GM19035 (cell line): Measurements from ENCODE around the gene HOXD10.
A peak's percentile ranks its signal among the peaks of the same experiment; 100 is the strongest.

Experiments
- ATAC-seq: cut with Tn5 transposase; IDR thresholded peaks from one replicate; pipeline ENCODE4 v1.9.1; 2021; ENCODE audit not compliant: unreplicated experiment

HOXD10 gene

DNA sequence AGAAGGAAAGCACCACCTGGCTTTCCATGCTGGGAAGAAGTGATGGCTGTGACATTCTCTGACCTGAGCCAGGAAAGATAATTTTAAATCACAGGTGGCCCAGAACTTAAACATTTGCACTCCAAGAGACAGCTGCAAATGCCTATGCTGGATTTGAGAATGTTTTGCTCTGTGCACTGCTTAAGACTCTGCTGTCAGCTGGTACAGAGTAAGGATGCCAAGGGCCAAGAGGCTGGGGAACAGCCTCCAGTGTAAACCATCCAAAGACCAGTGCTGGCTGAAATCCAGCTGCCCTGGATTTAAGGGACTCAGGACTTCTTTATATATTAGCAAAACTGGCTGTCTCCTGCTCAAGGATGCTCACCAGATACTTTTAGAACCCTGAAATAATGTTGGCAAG is 16.8 kb downstream of the HOXD10 start:
- no peak for ATAC-seq

DNA sequence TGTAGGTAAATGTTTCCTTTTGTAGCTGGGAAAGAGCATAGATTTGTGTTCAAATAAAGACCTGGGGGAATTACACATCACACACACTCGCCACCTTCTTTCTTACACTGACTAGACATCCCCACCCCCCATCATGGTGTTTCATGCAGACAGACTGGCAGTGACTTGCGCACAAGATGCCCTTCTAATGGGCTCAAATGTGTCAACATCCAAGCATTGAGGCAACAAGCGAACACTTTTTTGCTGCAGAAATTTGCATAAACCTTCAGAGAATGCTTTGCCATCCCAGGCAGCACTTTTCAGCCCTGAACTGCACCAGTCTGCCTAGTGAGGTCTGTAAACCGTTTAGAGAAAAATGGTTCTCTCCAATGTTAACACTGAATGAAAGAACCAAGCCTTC is 17.5 kb downstream of the HOXD10 start:
- ATAC-seq = no peak

DNA sequence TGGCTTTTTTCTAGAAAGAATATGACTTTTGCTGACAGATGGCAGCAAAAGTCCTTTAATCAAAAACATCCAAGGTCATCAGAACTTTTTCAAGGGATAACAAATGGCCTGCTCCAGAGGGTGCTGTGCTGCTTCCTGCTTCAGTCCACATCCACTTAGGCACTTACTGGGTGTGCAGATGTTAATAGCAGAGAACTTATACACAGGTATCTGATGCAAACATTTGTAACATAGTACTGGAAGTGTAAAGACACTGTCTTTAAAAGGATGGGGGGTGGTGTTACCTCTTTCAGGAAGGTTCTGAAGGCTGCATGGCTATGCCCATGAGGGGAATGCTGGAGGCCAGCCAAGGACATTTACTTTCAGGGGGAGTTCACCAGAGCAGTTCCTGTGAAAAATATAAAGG is 18.5 kb downstream of the HOXD10 start:
- ATAC-seq = no peak

DNA sequence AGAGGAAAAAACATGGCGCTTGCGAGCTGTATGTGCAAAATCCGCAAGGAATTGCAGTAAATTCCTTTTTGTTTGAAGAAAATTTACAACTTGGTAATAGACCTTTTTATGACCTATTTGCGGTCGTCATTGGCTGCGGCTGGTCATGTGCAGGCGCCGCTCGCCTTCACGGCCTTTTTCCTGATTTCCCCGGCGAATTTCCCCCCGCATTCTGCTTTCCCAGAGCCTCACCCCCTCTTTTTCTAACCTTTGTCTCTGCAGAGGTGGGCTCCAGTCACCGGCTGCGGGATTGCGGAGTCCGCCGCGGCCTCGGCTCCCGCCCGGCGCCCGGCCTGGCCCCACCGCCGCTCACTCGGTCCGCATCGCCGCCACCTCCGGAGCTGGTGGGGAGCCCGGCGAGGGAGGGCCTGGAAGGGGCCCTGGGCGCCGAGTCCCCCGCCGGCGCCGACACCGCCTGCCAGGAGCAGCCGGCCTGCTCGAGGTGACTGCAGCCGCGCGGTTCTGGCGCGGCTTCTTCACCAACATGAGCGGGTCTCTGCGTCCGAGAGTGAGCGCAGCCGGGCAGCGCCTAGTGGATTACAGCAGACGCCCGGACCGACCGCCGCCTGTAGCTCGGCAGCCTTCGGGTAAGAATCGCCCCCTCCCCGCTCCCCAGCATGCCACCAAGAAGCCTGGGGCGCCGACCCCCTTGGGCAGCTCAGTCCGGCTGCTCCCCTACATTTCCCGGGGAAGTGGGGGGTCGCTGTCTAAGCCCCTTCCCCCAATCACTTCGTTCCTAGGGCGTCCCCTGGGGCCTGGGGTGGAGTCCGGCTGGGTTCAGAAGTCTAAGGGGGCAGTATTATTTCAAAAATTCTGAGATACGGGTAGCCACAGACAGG is 20.0 kb downstream of the HOXD10 start:
- ATAC-seq = no peak

DNA sequence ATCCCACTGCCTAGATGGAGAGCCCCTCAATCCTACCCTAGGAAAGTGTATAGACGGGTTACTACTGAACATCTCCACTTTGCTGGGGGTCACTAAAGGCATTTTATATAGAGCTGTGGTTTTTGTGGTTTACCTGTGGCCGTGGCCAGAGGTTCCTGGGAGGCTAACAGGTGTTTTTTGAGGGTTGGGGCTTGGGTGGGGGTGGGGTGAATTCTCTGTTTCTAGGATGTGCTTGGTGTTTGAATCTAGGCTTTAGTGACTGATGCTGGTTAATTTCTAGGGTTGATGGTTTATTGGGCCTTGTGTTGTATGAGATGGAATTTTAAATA is 20.6 kb downstream of the HOXD10 start:
- ATAC-seq = no peak

DNA sequence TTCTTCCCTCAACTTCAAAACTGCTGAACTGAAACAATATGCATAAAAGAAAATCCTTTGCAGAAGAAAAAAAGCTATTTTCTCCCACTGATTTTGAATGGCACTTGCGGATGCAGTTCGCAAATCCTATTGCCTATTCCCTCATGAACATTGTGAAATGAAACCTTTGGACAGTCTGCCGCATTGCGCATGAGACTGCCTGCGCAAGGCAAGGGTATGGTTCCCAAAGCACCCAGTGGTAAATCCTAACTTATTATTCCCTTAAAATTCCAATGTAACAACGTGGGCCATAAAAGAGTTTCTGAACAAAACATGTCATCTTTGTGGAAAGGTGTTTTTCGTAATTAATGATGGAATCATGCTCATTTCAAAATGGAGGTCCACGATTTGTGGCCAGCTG is 21.3 kb downstream of the HOXD10 start:
- no peak for ATAC-seq

DNA sequence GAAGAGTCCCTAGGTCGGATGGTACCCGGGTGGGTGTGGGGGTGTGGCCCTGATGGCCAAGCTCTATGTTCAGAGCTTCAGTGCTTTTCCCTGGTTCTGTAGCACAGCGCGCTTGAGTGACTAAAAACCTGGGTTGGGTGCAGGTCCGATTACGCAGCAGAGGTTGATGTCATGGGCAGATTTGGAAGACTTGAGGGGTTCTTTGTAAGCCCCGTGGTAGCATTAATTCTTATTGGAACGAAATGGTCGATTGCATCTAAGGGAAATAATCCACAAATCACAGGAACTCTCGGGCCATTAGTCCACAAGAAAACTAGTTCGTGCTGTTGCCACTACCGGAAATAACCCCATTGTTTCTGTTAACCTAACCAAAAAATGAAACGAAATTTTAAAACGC is 21.9 kb downstream of the HOXD10 start:
- ATAC-seq = no peak

DNA sequence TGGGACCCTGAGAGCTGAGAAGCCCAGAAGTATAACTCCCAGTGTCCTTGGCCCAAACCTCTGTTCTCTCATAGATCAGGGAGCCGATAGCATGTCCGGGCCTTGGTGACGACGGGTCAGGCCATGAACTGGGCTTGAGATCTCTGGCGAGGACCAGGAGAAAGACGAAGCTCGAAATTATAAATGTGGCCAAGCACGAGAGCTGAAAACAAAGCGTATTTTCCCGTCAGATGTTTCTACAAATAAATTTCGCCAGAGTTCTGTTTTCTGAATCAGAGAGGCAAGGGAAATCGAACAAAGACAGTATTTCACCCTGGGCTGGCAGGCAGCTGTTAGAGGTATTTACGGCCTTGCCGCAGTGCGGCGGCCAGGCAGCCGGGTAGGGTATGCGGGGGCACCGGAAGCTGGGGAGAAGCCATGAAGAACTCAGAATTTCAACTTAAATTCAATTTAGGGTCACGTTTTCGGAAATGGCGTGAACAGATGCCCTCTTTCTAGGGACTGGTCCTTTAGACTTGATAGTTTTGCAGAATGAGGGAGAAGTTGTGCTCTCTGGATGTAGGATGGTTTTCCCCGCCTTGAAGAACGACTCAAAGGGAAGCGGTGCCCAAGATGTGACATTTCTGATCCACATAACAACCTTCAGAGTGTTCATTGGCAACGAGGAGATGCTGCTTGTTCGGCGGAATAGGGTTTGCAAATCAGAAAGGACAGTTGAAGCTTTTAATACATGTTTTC is 22.5 kb downstream of the HOXD10 start:
- no peak for ATAC-seq

DNA sequence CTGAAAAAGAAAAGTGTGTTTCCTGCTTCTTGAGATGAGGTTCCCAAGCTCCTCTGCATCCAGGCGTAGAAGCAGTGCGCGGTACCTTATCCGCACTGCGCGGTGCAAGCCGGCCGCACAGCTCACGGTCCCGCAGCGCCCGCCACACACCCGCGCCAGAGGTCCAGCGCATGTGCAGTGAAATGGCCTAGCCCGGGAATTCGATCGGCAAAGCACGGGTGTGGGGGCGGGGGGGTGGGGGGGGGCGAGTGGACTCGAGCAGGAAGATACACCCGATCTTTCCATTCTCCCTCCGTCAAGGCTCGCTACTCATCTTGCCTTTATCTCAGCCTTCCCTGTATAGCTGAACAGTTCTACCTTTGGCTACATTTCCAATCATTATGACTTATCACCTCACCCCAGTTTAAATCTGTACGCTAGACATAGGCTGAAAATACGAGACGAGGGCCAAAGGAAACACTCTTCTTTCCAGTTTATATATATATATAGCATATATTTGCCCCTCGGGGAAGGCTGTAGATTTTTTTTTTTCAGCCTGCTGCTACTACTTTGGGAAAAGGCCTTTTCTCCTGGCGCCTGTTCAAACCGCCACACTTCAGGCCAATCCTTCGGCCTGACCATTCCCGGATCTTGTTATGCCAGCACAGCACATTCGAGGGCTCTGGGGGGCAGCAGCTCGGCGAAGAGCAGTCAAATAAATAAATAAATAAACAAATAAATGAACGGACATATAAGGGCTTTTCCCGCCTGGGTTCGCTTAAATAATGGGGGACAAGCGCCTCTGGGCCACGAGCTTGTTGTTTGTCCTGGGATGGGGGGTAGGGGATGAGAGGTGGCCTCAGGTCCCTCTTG is 23.3 kb downstream of the HOXD10 start:
- no peak for ATAC-seq

DNA sequence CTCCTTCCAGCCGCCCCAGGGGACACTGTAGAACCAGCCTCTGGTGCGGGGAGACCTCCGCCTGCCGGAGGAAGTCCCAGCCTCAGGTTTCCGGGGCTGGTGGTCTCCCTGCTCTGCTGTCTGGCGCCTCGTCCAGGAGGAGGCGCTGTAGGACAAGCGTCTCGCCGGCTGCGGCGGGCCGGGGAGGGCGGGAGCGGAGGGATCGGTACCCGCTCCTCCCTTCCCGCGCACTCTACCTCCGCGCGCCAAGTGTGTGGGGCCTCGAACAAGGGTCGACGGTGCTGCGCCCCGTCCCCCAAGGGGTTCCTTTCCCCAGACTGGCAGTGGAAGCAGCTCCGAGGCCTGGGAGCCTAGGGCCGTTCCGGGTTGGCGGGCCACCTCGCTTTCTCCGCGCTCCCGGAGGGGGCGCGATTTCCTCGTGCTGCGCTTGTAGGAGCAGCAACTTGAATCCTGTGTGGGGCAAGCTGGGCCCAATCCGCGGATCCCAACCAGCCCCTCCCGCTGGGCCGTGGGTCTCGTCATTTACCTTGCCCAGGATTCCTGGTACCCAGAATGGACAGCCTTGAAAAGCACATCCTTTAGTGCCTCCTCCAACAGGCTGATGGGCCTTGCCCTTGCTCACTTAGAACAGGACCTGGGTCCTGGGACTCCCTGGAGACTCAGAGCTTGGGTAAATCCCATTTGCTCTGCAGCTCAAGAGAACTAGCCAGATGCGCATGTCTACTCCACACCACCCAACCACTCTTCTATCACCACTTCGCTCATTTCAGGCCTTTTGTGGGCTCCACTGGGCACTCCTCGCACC is 24.1 kb downstream of the HOXD10 start:
- ATAC-seq = peak; percentile 90

DNA sequence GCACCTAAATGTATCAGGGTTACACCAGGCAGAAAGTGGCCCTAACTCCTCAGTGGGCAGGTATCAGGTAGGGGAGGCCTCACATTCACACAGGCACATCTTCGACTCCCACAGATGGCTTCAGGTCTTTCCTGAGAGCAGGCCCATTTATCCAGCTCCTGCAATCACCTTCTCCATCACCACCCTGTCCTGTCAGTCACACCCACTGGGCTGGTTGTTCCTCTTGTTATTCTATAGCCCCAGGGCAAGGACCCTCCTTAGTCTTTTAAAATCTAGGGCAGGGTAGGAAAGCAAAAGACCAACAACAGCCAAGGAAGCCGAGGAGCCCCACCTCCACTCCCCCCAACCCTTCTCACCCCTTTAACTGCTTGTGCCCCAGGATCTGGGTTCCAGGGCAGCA is 25.7 kb downstream of the HOXD10 start:
- no peak for ATAC-seq

DNA sequence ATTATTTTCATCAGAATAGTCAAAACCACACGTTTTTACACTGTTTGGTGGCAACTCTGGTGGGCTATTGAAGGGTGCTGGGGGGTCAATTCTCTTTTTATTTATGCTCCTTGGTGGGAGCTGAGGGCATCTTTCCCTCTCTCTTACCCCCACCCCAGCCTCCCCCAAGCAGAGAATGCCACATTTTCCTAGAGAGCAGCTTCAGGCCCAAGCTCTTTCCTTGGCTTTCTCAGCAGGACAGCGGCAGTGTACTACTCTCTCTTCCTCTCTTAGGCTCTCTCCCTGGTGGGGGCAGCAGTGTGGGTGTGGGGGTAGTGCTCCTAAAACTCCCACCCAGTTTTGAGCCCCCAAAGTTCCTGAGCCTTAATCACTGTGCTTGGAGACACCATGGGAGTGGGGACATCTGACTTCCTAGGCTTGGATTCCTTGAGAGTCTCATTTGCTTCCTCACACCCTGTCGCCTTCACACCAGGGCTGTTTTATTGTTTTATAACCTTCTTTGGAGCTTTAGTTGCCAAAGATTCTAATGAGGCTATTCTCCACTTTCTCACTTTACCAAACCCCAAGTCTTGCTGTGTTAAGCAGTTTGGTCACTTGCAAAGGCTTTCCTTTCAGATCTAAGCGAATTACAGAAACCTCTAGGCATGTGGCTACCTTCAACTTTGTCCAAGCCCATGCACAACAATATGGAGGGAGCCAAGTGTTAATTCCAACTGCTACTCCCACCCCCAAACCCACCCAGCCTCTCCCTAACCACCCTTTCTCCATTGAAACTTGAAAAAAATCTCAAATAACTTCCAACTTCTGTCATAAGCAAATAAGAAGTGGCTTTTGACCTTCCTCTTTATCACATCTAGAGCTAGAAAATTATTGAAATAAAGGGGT is 28.7 kb downstream of the HOXD10 start:
- no peak for ATAC-seq

DNA sequence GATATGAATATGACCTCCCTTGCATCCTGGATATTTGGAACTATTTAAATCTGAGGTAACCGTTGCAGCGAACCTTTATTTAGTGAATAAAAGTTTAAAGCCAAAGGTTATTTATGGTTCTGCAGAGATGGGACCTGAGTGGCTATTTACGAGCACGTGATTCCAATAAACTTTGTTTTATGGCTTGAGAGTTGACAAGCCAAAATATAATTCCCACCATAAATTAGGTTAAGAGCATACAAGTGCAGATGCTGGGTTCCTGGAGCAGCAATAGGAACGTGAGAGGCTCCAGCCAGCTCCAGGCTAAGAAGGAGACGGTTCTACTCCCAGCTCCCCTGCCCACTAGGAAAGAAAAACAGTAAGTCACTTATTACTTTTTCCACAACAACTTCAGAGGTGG is 29.5 kb downstream of the HOXD10 start:
- no peak for ATAC-seq

DNA sequence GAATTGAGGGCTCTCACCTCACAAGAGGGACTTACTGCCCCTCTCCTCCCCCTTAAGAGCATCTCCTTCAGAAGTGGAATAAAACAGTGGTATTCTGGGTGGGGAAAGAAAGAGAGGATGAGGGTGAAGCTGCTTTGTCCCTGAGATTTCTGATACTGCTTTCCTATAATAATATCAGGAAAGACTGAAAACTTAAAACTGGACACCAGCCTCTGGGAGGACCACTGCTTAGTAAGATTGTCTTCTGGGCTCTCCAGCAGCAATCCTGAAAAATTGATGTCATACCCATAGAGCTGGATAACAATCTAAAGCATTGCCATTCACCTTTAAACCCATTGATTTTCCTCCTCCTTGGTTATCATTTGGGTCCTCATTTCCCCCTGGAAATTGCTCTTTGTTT is 30.1 kb downstream of the HOXD10 start:
- ATAC-seq = no peak

DNA sequence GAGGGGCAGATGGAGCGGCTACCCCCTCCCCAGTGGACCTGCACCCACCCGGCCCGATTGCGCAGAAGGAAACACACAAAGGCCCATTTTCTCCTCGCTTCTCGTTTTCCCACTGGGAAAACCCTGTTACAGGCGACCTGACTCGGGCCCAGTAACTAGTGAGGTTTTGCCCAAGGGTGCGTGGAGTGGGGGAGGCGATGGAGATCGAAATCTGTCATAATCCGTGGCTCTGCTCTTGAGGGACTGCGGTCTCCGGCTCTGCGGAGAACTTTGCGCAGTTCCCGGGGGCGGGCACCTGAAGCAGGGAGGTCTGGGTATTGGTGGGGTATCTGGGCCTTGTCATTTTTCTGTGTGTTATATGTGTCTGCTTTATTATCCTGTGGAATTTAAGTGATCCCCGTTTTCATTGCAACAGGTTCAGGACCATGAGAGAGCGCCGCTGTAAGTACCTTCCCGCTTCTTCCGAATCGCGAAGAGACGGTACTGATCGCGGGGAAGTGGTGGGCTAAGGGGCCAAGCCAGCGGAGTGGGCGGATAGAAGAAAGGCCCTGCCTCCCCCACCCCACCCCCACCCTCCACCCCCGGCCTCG is 30.7 kb downstream of the HOXD10 start:
- ATAC-seq = no peak

DNA sequence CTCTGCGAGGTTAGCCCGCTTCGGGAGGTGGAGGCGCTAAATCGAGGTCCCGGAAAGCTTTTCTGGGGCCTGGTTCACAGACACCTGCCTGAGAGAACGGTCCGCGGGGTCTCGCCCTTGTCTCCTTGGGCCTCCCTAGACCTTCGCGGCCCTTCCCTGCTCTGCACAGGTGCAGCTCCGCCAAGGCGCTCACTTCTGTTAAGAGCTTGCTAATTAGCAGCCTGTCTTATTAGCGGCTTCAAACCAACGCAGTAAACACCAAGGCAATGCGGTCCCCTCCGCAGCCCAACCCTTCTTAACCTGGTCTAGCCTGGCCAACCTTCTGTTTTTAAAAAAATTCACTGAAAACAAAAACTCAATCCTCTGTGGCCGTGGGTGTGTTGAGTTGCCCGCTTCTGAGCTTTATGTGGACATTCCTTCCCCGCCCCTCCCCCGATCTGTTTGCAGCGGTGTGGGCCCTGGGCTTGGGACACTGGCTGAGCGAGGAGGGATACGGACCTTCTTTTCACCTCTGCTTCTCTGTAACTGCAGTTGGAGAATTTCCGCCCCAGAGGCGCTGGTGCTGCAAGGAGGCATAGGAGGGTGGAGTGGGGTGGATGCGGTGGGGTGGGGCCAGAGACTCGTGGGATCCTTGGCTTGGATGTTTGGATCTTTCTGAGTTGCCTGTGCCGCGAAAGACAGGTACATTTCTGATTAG is 31.4 kb downstream of the HOXD10 start:
- ATAC-seq = no peak

DNA sequence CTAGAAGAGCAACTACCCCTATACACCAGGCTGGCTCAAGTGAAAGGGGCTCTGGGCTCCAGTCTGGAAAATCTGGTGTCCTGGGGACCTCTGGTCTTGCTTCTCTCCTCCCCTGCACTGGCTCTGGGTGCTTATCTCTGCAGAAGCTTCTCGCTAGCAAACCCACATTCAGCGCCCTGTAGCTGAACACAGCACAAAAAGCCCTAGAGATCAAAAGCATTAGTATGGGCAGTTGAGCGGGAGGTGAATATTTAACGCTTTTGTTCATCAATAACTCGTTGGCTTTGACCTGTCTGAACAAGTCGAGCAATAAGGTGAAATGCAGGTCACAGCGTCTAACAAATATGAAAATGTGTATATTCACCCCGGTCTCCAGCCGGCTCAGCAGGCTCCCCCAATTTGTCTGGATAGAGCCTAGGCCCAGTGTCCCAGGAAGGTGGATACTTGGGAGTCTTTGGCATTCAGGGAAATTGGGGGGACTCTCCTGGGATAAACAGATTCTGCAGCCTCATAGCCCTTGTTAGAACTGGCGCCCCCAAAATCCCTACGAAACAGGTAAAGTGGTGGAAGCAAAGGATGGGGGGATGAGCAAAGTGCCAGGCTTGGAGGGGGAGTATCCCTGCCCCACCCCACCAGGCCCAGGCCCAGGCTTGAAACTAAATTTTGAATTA is 32.3 kb downstream of the HOXD10 start:
- no peak for ATAC-seq

DNA sequence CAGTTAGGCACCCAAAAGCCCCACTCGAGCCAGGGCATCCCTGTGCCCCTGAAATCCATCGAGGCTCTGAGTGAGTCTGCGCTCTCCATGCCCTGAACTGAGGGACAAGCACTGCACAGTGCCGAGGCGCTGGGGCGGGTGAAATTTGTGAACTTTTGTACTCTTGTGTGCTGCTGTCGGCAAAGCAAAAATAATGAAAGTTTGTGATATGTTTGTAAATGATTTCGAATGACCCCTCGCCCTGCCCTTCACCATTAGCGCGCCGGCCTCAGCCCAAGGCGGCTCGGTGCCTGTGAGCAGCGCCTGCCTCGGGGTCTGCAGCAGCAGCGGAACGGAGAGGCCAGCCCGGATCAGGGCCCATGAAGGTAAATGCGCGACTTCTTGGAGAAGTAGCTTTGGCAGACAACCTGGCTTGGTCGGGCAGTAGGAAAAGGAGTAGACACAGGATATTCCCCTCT is 32.9 kb downstream of the HOXD10 start:
- no peak for ATAC-seq
